Epithelial cell of esophagus (primary cell): Measurements from ENCODE around the gene PSMC4.

Experiments used
- DNase-seq: peaks from one replicate; pipeline ENCODE4 v3.0.0; 2010; ENCODE audit warnings: low read depth
- H3K4me3 ChIP-seq: 2 replicates; pipeline ENCODE4 v1.5.1; 2011; ENCODE audit warnings: mild to moderate bottlenecking, low read length, control low read depth
- CTCF ChIP-seq: IDR thresholded peaks from 2 replicates; pipeline ENCODE4 v1.5.1; 2011; ENCODE audit warnings: low read depth, mild to moderate bottlenecking, low read length, control low read depth, inconsistent platforms; ENCODE audit not compliant: insufficient read depth; ENCODE audit errors: missing control alignments

The PSMC4 gene

DNA sequence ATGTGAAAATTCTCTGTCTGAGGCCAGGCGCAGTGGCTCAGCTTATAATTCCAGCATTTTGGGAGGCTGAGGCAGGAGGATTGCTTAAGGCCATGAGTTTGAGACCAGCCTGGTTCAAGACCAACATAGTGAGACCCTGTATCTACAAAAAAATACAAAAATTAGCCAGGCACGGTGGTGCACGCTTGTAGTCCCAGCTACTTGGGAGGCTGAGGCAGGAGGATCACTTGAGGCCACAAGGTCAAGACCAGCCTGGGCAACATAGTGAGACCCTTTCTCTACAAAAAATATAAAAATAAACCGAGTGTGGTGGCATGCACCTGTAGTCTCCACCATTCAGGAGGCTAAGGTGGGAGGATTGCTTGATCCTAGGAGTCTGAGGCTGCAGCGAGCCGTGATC lies 34.3 kb upstream of the PSMC4 start:
- no peak for DNase-seq
- no peak for TF ChIP-seq CTCF
- no peak overlapping the region for H3K4me3 ChIP-seq

- no peak for DNase-seq
- no peak for TF ChIP-seq CTCF
These were observed 33.8 kb upstream of the PSMC4 start for GRCh38 chr19:39937094-39937720.

GRCh38 chr19:39937787-39938186 lies 33.2 kb upstream of the PSMC4 start:
- no peak for DNase-seq
- no peak overlapping the region for H3K4me3 ChIP-seq
- TF ChIP-seq CTCF: no peak

More at GRCh38 chr19:39937094-39937720, 33.8 kb upstream of the PSMC4 start:
- H3K4me3 ChIP-seq: no peak overlapping the region

- no peak for TF ChIP-seq CTCF
- DNase-seq: no peak
- no peak overlapping the region for H3K4me3 ChIP-seq
These were observed 31.4 kb upstream of the PSMC4 start for GRCh38 chr19:39939556-39939955.

- TF ChIP-seq CTCF: no peak
- no peak for DNase-seq
- no peak overlapping the region for H3K4me3 ChIP-seq
These were observed 30.6 kb upstream of the PSMC4 start for GRCh38 chr19:39940221-39940833.

GRCh38 chr19:39941151-39941550 lies 29.8 kb upstream of the PSMC4 start:
- no peak for TF ChIP-seq CTCF
- H3K4me3 ChIP-seq: no peak overlapping the region
- no peak for DNase-seq
